Activated naive CD8-positive, alpha-beta T cell (primary cell): Measurements from ENCODE around the gene MRS2.

Experiments
- H3K27ac Mint-ChIP-seq: one replicate; pipeline ENCODE4 v1.8.0; 2021; ENCODE audit warnings: mixed read lengths
- H3K27me3 Mint-ChIP-seq: one replicate; pipeline ENCODE4 v1.8.0; 2021; ENCODE audit warnings: mixed read lengths
- H3K36me3 Mint-ChIP-seq: one replicate; pipeline ENCODE4 v1.8.0; 2021; ENCODE audit warnings: mixed read lengths
- H3K4me1 Mint-ChIP-seq: one replicate; pipeline ENCODE4 v1.8.0; 2021; ENCODE audit warnings: low read depth, mixed read lengths
- H3K4me3 Mint-ChIP-seq: one replicate; pipeline ENCODE4 v1.8.0; 2021; ENCODE audit warnings: mild to moderate bottlenecking, mixed read lengths
- H3K9me3 Mint-ChIP-seq: one replicate; pipeline ENCODE4 v1.8.0; 2021; ENCODE audit warnings: low read depth, mixed read lengths

Gene MRS2

DNA sequence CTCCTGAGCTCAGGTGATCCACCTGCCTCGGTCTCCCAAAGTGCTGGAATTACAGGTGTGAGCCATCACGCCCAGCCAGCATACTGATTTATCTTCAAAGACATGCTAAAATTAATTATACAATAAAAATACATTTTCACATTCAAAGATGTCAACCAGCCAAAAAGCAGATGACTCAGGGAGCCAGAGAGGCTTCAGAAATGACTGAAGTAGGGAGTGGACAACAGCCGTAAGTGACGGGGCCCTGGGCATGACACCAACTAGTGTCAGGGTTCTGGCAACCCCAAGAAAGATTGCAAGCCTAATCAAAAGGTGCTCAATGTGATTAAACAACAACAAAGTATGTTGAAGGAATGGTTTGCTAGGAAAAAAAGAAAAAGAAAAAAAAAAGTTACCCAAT lies 58.2 kb downstream of the MRS2 start:
- Mint-ChIP-seq H3K27me3 (no peaks in the 10 kb centered on the region), H3K4me3 (no peak overlapping the region), H3K27ac (no peak overlapping the region), H3K4me1 (no peaks in the 10 kb centered on the region), H3K36me3 (peaks cover 2% of the 10 kb centered on the region), H3K9me3 (no peaks in the 10 kb centered on the region)

- H3K9me3 Mint-ChIP-seq, result no peaks in the 10 kb centered on the region
- no peak overlapping the region for H3K27ac Mint-ChIP-seq
- no peaks in the 10 kb centered on the region for H3K4me1 Mint-ChIP-seq
- no peak overlapping the region for H3K4me3 Mint-ChIP-seq
- no peaks in the 10 kb centered on the region for H3K27me3 Mint-ChIP-seq
- no peaks in the 10 kb centered on the region for H3K36me3 Mint-ChIP-seq
Measured at GRCh38 chr6:24464253-24465038, 61.7 kb downstream of the MRS2 start.

DNA sequence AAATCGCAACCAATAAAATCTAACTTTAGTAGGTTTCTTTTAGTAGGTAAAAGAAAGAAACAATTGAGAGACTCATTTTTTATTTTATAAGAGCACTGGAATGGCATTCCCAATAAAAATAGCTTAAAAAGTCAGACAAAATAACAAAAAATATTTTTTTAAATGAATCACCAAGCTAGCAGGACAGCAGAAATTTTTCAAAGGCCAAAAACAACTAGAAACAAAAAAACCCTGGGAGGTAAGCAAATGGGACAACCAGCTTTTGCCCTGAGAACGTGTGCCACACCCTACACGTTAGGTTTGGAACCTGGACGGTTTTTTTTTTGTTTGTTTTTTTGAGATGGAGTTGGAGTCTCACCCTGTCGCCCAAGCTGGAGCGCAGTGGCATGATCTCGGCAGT lies 67.1 kb downstream of the MRS2 start:
- H3K36me3 Mint-ChIP-seq, result peaks cover 2% of the 10 kb centered on the region
- no peaks in the 10 kb centered on the region for H3K9me3 Mint-ChIP-seq
- H3K4me1 Mint-ChIP-seq, result no peaks in the 10 kb centered on the region
- H3K27me3 Mint-ChIP-seq, result no peaks in the 10 kb centered on the region
- H3K27ac Mint-ChIP-seq, result no peak overlapping the region
- no peak overlapping the region for H3K4me3 Mint-ChIP-seq

DNA sequence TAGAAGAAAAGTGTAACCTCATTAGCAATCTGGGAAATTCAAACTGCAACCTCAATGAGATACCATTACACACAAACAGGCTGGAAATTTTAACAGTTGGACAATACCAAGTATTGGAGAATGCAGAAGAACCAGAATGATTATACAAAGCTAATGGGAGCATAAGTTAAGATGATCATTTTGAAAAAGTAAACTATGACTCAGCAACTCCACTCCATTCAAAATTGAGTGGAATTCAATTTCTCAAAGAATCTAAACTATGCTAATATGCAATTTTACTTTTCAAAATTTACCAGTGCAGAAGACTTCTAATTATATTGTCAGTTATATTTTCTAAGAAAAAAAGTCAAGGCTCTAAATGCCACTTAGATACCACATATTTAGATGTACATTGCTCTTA lies 69.4 kb downstream of the MRS2 start:
- H3K27me3 Mint-ChIP-seq, result no peaks in the 10 kb centered on the region
- peaks cover 2% of the 10 kb centered on the region for H3K36me3 Mint-ChIP-seq
- H3K4me1 Mint-ChIP-seq, result no peaks in the 10 kb centered on the region
- no peaks in the 10 kb centered on the region for H3K9me3 Mint-ChIP-seq
- no peak overlapping the region for H3K27ac Mint-ChIP-seq
- no peak overlapping the region for H3K4me3 Mint-ChIP-seq
